ENCODE data around the gene COQ8A.
"Not testable (repeated sequence)": the region's sequence is repeated elsewhere in the genome, so short reads cannot be mapped to it uniquely, and the experiment has no call there.

COQ8A gene

GRCh38 chr1:226985839-226986463 lies 45.9 kb downstream of the COQ8A start:
- DNase-seq = no peak

GRCh38 chr1:226986496-226987178 lies 46.5 kb downstream of the COQ8A start:
- DNase-seq = no peak

- DNase-seq = no peak
These were observed 47.1 kb downstream of the COQ8A start for GRCh38 chr1:226987179-226987536.

DNA sequence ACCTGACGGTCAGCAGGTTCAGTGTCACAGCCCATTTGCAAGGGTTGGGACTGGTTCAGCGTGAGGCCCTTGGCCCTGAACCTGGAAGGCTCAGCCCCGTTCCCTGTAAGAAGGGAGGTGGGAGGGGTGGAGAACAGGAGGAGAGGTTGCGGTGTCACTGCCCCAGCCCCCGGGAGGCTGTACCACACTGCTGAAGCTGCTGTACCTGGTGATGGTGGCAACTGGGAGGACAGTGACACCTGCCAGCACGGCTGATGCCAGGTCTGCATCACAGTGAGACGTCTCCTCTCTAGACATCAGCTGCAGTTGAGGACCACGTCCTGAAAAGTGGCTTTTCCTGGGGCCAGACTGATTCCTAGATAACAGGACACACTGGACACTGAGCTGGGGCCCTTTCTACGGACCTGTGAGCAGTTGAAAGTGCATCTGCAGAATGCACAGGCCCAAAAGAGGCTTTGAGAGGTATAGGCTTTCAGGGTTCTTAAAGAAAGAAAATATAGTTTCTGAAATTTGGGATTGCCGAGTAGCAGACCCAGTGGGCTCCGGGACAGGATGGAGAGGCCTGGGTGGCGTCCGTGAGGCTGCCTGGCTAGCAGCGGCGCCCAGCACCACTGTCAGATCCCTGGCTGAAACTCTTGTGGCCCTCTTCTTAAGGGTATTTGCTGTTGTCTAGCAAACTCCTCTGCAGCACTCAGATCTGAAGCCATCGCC lies 47.7 kb downstream of the COQ8A start:
- DNase-seq = no peak

- peak in 1 of 4 experiments; percentile 17 for DNase-seq
These were observed 48.2 kb downstream of the COQ8A start for GRCh38 chr1:226988334-226988666.

GRCh38 chr1:226989085-226989920 lies 49.2 kb downstream of the COQ8A start:
- DNase-seq = peak in 2 of 4 experiments; percentile 42 to 46

- peak; percentile 40 to 73 (median 58) for DNase-seq
These were observed 50.1 kb downstream of the COQ8A start for GRCh38 chr1:226990133-226990716.

DNA sequence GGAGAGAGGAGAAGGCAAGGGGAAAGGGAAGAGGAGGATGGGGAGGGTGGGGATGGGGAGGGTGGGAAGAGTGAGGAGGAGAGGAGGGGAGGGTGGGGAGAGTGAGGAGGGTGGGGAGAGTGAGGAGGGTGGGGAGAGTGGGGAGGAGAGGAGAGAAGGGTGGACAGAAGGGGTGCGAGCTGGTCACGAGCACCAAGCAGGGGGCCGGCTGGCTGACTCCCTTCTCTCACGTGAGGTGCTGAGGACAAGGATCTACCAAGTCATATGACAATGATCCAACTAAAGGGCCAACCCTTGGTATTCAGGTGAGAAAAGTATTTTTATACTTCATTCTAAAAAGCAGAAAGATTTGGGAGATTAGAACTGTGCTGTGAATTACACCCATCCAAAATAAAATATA lies 51.8 kb downstream of the COQ8A start:
- no peak for DNase-seq

DNA sequence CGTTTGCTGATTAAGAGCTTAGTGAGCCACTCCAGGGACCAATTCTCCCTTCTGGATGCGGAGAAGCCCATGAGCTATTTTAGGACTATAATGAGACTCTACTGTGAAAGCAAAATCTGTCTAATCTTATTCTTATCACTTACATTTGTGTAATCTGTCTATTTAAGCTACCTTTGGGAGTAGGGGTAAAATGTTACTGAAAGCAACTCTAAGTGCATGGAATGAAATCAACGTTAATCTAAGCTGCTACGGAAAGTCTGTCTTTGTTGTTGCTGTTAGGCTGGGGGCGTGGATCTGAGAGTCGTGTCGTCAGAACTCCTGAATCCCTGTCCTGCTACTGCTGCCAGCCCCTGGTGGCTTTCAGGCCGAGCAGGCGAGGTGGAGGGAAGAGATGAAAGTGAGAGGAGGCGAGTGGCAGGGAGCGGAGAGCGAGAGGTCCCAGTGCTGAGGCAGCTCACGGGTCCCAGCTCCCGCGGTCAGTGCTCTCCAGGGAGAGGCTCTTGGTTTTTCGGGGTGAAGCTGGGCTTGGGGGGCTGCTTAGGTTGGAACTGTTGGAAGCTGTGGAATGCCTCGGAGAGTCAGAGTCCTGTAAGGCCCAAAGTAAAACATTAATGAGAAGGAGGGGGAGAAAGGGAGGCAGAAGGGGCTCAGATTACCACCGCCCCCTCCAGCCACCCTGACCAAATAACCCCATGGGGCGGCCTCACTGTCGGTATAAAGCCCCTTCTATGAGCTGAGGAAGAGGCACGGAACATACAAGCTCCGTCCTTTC lies 53.9 kb downstream of the COQ8A start:
- no peak for DNase-seq

DNA sequence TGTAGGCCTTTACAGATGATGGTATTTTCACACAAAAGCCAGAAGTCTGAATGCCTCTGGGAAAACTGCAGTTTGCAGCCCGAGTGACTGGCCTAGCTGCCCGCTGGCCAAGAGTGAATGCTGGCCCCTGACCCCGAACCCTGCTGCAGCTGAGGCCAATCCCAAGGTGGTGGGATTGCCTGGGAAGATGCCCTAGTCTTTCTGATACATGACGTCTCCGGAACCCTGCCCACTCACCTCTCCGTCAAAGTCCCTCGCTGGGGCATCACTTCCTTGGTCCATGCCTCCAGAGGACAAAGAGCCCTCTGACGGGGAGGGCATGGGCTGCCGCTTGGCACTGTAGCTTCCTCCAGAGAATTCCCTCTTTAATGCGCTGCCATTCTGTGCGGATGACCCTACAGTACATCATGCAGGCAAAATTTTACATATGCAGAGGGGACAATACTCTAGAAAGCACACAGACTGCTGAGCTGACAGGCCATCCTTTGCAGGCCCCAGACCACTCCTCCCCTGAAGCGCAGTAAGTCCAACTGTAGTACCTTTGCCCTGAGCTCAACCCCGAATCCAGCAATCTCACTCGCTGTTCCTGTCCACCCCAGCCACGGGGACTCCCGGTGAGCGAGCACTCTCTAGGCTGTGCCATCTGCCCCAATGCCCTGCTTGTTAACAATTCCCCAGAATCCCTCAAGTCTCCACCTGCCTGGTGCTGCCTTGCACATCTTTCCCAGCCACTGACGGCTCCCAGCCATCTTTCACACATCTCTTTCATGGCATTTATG lies 54.7 kb downstream of the COQ8A start:
- DNase-seq = no peak

GRCh38 chr1:226995365-226996332 lies 55.6 kb downstream of the COQ8A start:
- DNase-seq = no peak

DNA sequence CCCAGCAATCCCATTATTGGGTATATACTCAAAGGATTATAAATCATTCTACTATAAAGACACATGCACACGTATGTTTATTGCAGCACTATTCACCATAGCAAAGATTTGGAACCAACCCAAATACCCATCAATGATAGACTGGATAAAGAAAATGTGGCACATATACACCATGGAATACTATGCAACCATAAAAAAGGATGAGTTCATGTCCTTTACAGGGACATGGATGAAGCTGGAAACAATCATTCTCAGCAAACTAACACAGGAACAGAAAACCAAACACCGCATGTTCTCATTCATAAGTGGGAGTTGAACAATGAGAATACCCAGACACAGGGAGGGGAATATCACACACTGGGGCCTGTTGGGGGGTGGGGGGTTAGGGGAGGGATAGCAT lies 59.5 kb downstream of the COQ8A start:
- not testable (repeated sequence) for DNase-seq

DNA sequence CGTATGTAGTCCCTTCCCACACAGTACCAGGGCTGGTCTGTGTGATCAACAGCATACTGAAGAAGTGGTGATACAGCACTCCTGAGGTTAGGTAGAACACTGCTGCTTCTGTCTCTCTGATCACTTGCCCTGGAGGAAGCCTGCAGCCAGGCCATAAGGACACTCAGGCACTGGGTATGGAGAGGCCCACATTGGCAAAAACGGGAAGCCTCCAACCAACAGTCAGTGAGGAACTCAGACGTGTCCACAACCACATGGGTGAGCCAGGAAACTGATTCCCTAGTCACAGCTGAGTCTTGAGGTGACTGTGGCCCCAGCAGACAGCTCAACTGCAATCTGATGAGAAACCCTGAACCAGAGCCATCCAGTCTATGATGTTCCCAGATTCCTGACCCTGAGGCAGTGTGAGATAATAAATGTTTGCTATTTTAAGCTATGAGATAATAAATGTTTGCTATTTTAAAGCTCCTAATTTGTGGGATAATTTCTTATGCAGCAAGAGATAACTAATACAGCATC lies 62.5 kb downstream of the COQ8A start:
- peak in 3 of 4 experiments; percentile 20 to 45 (median 31) for DNase-seq

GRCh38 chr1:227003165-227003564 lies 63.1 kb downstream of the COQ8A start:
- no peak for DNase-seq

- DNase-seq = no peak
These were observed 64.7 kb downstream of the COQ8A start for GRCh38 chr1:227004796-227005195.

DNA sequence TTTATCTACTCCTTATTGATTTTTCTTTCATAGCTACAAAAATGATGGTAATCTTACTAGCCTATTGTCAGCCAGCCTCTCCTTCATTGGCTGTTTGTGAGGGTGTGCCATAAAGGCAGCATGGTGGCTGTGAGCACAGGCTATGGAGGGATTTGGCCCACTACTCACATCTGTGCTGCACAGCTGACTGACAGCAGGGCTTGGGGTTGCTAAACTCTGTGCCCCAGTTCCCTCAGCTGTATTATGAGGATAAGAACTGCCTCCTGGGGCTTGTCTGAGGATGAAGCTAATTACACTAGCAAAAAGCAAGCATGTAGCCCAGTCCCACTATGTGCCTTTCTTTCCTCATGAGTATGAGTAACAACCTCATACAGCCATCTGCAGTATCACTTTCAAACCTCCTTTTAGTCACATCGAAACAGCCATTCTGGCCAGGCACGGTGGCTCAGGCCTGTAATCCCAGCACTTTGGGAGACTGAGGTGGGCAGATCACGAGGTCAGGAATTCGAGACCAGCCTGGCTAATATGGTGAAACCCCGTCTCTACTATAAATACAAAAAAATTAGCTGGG lies 66.2 kb downstream of the COQ8A start:
- no peak for DNase-seq

DNA sequence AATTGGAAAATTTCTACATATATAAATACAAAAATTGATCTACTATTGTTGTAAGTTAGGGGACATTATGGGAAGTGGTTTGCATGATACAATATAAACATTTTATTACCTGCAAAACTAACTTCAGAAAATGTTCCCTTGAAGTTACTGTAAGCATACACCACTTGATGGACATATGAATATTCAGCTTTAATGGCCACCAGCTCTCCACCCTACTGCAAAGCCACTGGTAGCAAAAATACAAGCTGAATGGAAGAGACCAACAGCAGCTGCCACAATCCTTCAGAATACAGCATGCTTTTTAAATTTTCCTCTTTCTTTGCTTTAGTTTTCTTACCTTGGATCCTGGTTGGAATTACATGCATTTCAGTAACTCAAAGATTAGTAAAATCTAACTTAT lies 69.8 kb downstream of the COQ8A start:
- no peak for DNase-seq

- DNase-seq = no peak
These were observed 70.6 kb downstream of the COQ8A start for GRCh38 chr1:227010645-227011044.

DNA sequence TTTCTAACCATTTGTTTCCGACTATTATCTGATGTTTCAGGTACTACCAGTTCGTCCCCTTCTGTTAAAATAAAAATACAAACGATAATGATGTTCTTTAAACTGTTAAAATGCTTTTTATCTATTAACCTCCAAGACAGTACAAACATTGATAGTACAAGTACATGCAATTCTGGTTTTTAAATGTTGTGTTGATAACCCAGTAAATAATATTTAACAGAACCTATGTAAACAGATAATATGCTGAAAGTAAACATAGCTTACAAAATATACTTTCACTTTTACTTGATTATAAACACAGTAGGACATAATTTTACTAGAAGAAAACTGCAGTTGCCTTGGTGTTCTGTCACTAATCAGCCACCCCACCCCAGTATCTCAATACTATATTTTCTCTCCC lies 76.9 kb downstream of the COQ8A start:
- no peak for DNase-seq

Measured in suppressor macrophage (primary cell).